Measurements from ENCODE around the gene CCDC172.

The CCDC172 gene

DNA sequence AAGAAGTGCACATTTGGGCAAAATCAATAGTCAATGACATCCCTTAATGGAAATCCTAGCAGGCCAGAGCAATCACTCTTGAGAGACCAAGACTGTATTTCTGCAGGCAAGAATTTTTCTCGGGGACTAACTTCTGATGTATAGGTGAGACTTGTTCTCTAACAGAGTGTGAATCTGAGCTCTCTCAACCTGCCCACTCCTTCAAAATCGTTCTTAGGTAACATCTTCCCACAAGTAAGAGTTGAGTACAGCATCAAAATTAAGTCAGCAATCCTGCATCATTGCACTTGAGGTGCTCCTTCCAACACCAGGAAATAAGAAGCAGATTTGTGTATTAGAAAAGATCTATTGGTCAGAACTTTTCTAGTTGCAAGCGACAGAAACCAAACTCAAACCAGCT, 25.7 kb upstream of the CCDC172 start:
- no peaks in the 10 kb centered on the region for H3K79me2 ChIP-seq (ENCODE audit: insufficient read depth, low read length)
- H3K9me2 ChIP-seq (replicated peaks; ENCODE audit: low read depth, low read length), result no peaks in the 10 kb centered on the region
- no peak overlapping the region for H3K9ac ChIP-seq (ENCODE audit: low read depth, low read length, poor library complexity, severe bottlenecking)
- H3K4me2 ChIP-seq (ENCODE audit: low read depth, low read length, poor library complexity, severe bottlenecking), result no peak overlapping the region
- H3K4me3 ChIP-seq (ENCODE audit: low read length, poor library complexity, severe bottlenecking), result no peak overlapping the region
- H3K9me3 ChIP-seq (ENCODE audit: insufficient read depth, low read depth, low read length), result no peaks in the 10 kb centered on the region
- H3K36me3 ChIP-seq (ENCODE audit: insufficient read depth, low read length), result no peaks in the 10 kb centered on the region
- peaks cover 6% of the 10 kb centered on the region for H3K4me1 ChIP-seq (ENCODE audit: insufficient read depth, low read length, poor library complexity, severe bottlenecking)
- no peak overlapping the region for H2AFZ ChIP-seq (ENCODE audit: low read length)
- 0 out of 2 replicates have a peak, but pooled peaks cover 3% of the 10 kb centered on the region for H3F3A ChIP-seq (ENCODE audit: low read depth)
- H3K27me3 ChIP-seq (ENCODE audit: insufficient read depth, low read length, poor library complexity, severe bottlenecking), result no peaks in the 10 kb centered on the region
- H4K20me1 ChIP-seq (ENCODE audit: insufficient read depth, low read length, poor library complexity, severe bottlenecking), result no peaks in the 10 kb centered on the region
- TF ChIP-seq EZH2phosphoT487 (IDR thresholded peaks at IDR 0.05; ENCODE audit: borderline replicate concordance) (no peak), CTCF (conservative IDR thresholded peaks at IDR 0.05; ENCODE audit: low read length) (no peak)

DNA sequence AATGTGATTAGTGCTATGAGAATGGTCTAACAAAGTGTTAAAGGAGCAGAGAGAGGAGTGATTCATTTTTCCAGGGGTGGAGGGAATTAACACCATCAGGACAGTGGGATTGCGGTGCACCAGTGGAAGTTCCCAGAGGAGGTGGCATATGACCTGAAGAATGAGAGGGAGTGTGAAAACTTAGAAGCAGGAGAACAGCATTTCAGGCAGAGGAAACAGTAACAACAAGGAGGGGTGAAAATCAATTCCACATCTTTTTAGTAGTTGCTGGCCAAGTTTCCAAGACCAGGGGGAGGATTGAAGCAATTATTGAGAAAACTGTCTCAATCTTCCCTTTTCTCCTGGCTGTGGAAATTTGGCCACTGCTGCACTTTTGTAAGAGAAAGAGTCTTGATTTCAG, 23.7 kb upstream of the CCDC172 start:
- no peaks in the 10 kb centered on the region for H3K9me2 ChIP-seq (replicated peaks; ENCODE audit: low read depth, low read length)
- H3F3A ChIP-seq (ENCODE audit: low read depth), result 0 out of 2 replicates have a peak, but pooled peaks cover 3% of the 10 kb centered on the region
- no peaks in the 10 kb centered on the region for H3K27me3 ChIP-seq (ENCODE audit: insufficient read depth, low read length, poor library complexity, severe bottlenecking)
- H4K20me1 ChIP-seq (ENCODE audit: insufficient read depth, low read length, poor library complexity, severe bottlenecking), result no peaks in the 10 kb centered on the region
- H3K4me3 ChIP-seq (ENCODE audit: low read length, poor library complexity, severe bottlenecking), result no peak overlapping the region
- TF ChIP-seq EZH2phosphoT487 (IDR thresholded peaks at IDR 0.05; ENCODE audit: borderline replicate concordance) (no peak), CTCF (conservative IDR thresholded peaks at IDR 0.05; ENCODE audit: low read length) (no peak)
- H2AFZ ChIP-seq (ENCODE audit: low read length), result no peak overlapping the region
- H3K4me2 ChIP-seq (ENCODE audit: low read depth, low read length, poor library complexity, severe bottlenecking), result no peak overlapping the region
- H3K9me3 ChIP-seq (ENCODE audit: insufficient read depth, low read depth, low read length), result no peaks in the 10 kb centered on the region
- H3K9ac ChIP-seq (ENCODE audit: low read depth, low read length, poor library complexity, severe bottlenecking), result no peak overlapping the region
- H3K79me2 ChIP-seq (ENCODE audit: insufficient read depth, low read length), result no peaks in the 10 kb centered on the region
- no peaks in the 10 kb centered on the region for H3K36me3 ChIP-seq (ENCODE audit: insufficient read depth, low read length)
- peaks cover 13% of the 10 kb centered on the region for H3K4me1 ChIP-seq (ENCODE audit: insufficient read depth, low read length, poor library complexity, severe bottlenecking)

- Histone ChIP-seq H3K9me3 (ENCODE audit: insufficient read depth, low read depth, low read length) (no peaks in the 10 kb centered on the region), H3K9me2 (replicated peaks; ENCODE audit: low read depth, low read length) (no peaks in the 10 kb centered on the region), H4K20me1 (ENCODE audit: insufficient read depth, low read length, poor library complexity, severe bottlenecking) (no peaks in the 10 kb centered on the region), H3K4me3 (ENCODE audit: low read length, poor library complexity, severe bottlenecking) (no peak overlapping the region), H3K4me2 (ENCODE audit: low read depth, low read length, poor library complexity, severe bottlenecking) (no peak overlapping the region), H3K9ac (ENCODE audit: low read depth, low read length, poor library complexity, severe bottlenecking) (no peak overlapping the region), H3K79me2 (ENCODE audit: insufficient read depth, low read length) (no peaks in the 10 kb centered on the region), H3K4me1 (ENCODE audit: insufficient read depth, low read length, poor library complexity, severe bottlenecking) (peaks cover 27% of the 10 kb centered on the region), H3K36me3 (ENCODE audit: insufficient read depth, low read length) (no peaks in the 10 kb centered on the region), H3K27me3 (ENCODE audit: insufficient read depth, low read length, poor library complexity, severe bottlenecking) (no peaks in the 10 kb centered on the region), H2AFZ (ENCODE audit: low read length) (no peak overlapping the region), H3F3A (ENCODE audit: low read depth) (0 out of 2 replicates have a peak, but pooled peaks cover 3% of the 10 kb centered on the region)
- no peak for TF ChIP-seq CTCF (conservative IDR thresholded peaks at IDR 0.05; ENCODE audit: low read length)
- no peak for TF ChIP-seq EZH2phosphoT487 (IDR thresholded peaks at IDR 0.05; ENCODE audit: borderline replicate concordance)
Observed at GRCh38 chr10:116304923-116305322, 19.3 kb upstream of the CCDC172 start.
